K562 (cell line): ENCODE measurements around the gene PLK4. TPM values are rescaled to one million over a fixed set of nuclear protein-coding genes. Genes with fewer than 3 reads are reported as not detected.

Source experiments
- ATAC-seq: fragments of 200-7000 bp; cut with Tn5 transposase; 3 replicates; pipeline ENCODE4 v1.9.1; 2020; ENCODE audit warnings: moderate library complexity
- BruUV-seq: library from RNA; stranded (reverse); fragments of 400-500 nt; replicated peaks from 2 replicates; lab custom pipeline; 2021; lab: Mats Ljungman, UMichigan
- CTCF ChIA-PET: fragments of 300-600 bp; formaldehyde crosslinking; extraction: SDS; loops from one replicate; lab custom pipeline; 2021; ENCODE audit warnings: low intra/inter-chr PET ratio; lab: Yijun Ruan, JAX
- POLR2A ChIA-PET: fragments of 300-600, 350-650 bp; sonication (Branson Sonifier 250); formaldehyde crosslinking; extraction: SDS; loops from one replicate; lab custom pipeline; 2021; ENCODE audit warnings: antibody characterized with exemption, inconsistent platforms; lab: Yijun Ruan, JAX
- DNase-seq, 4 experiments: peaks; one replicate each; pipeline versions ENCODE4 v3.0.0 to v3.0.0-alpha.2; 2011 to 2018; ENCODE audit warnings: low spot score in 3 of 4, mixed read lengths in 3 of 4; ENCODE audit errors: extremely low read depth in 1 of 4
- FAIRE-seq: peaks from 2 replicates; lab custom pipeline; 2011; peaks lifted over from hg19 to GRCh38; lab: Jason Lieb, UNC
- H2AFZ ChIP-seq: 2 replicates; pipeline ENCODE4 v1.6.0; 2011; ENCODE audit warnings: low read depth, low read length, control low read depth, inconsistent platforms
- H3K27ac ChIP-seq: fragments of 200-600 bp; 3 replicates; pipeline ENCODE4 v1.8.0; 2011; ENCODE audit warnings: low read depth, mild to moderate bottlenecking, control low read depth, inconsistent platforms, low read length, moderate library complexity, mixed read lengths; ENCODE audit errors: extremely low read depth
- H3K27me3 ChIP-seq, 2 experiments: fragments of 300-600 bp in 1 of 2; 2 replicates in 1 of 2; 3 replicates in 1 of 2; pipeline versions ENCODE4 v1.6.0 to v1.8.0; 2011; ENCODE audit warnings: inconsistent platforms in 2 of 2, low read length in 2 of 2, mild to moderate bottlenecking in 1 of 2, mixed read lengths in 1 of 2, moderate library complexity in 1 of 2; ENCODE audit not compliant: control insufficient read depth in 2 of 2, insufficient read depth in 2 of 2
- H3K36me3 ChIP-seq: fragments of 300-600 bp; 3 replicates; pipeline ENCODE4 v1.8.0; 2011; ENCODE audit warnings: mild to moderate bottlenecking, low read length, inconsistent platforms; ENCODE audit not compliant: control insufficient read depth, insufficient read depth
- H3K4me1 ChIP-seq, 2 experiments: fragments of 200-600 bp in 1 of 2; replicated peaks in 1 of 2; 2 replicates in 1 of 2; 3 replicates in 1 of 2; pipeline versions ENCODE4 v1.5.1 to v1.8.0; 2011; ENCODE audit warnings: inconsistent platforms in 2 of 2, low read length in 2 of 2, mild to moderate bottlenecking in 1 of 2, mixed read lengths in 1 of 2, moderate library complexity in 1 of 2; ENCODE audit not compliant: control insufficient read depth in 2 of 2, insufficient read depth in 2 of 2
- H3K4me2 ChIP-seq: 2 replicates; pipeline ENCODE4 v1.6.1; 2011; ENCODE audit warnings: low read length, control low read depth, inconsistent platforms, mixed read lengths; ENCODE audit not compliant: insufficient read depth
- H3K4me3 ChIP-seq: fragments of 200-600 bp; sonication (generic), shearing (Covaris generic); 2 replicates; pipeline ENCODE4 v1.5.1; 2016; ENCODE audit warnings: control low read depth, inconsistent platforms
- H3K79me2 ChIP-seq: fragments of 200-600 bp; 3 replicates; pipeline ENCODE4 v1.8.0; 2011; ENCODE audit warnings: low read length, inconsistent platforms; ENCODE audit not compliant: control insufficient read depth, insufficient read depth
- H3K9ac ChIP-seq, 2 experiments: 2 replicates each; pipeline versions ENCODE4 v1.6.0 to v1.6.1; 2011; ENCODE audit warnings: low read depth in 2 of 2, low read length in 2 of 2, control low read depth in 1 of 2, inconsistent platforms in 1 of 2, mild to moderate bottlenecking in 1 of 2, mixed read lengths in 1 of 2; ENCODE audit not compliant: insufficient read depth in 1 of 2
- H3K9me1 ChIP-seq: one replicate; pipeline ENCODE4 v1.6.0; 2011; ENCODE audit warnings: inconsistent platforms, mild to moderate bottlenecking, low read length, moderate library complexity; ENCODE audit not compliant: control insufficient read depth, insufficient read depth
- H3K9me3 ChIP-seq: replicated peaks from 2 replicates; pipeline ENCODE4 v1.5.1; 2011; ENCODE audit warnings: low read depth, low read length, inconsistent platforms; ENCODE audit not compliant: control insufficient read depth, insufficient read depth
- H4K20me1 ChIP-seq: replicated peaks from 2 replicates; pipeline ENCODE4 v1.6.1; 2011; ENCODE audit warnings: low read length, inconsistent platforms, mixed read lengths; ENCODE audit not compliant: control insufficient read depth, insufficient read depth
- CTBP1 ChIP-seq: fragments of 450-650 bp; IDR thresholded peaks from 2 replicates; pipeline ENCODE4 v1.6.1; 2016; ENCODE audit warnings: borderline replicate concordance
- DMBX1 ChIP-seq: fragments of 250-450 bp; sonication (Bioruptor Pico); IDR thresholded peaks from 2 replicates; pipeline ENCODE4 v1.8.0; 2022; ENCODE audit warnings: inconsistent platforms, mild to moderate bottlenecking, moderate library complexity, borderline replicate concordance
- E2F1 ChIP-seq: sonication (generic); formaldehyde crosslinking; IDR thresholded peaks from 2 replicates; pipeline ENCODE4 v1.8.1; 2023; ENCODE audit warnings: mild to moderate bottlenecking, missing genetic modification reagents, moderate library complexity
- JUNB ChIP-seq: fragments of 450-650 bp; formaldehyde crosslinking; conservative IDR thresholded peaks from 2 replicates; pipeline ENCODE4 v1.4.0; 2020; ENCODE audit warnings: mild to moderate bottlenecking
- JUND ChIP-seq, 2 experiments: IDR thresholded peaks; 2 replicates in 1 of 2; 3 replicates in 1 of 2; pipeline ENCODE4 v1.6.1; 2011; ENCODE audit warnings: borderline replicate concordance in 2 of 2, low read depth in 2 of 2, low read length in 2 of 2, improper control_type of control experiment in 1 of 2, missing biosample characterization in 1 of 2, missing genetic modification characterization in 1 of 2, missing genetic modification reagents in 1 of 2
- KAT7 ChIP-seq: sonication (generic); formaldehyde crosslinking; IDR thresholded peaks from 2 replicates; pipeline ENCODE4 v1.8.0; 2022; ENCODE audit warnings: missing genetic modification reagents, mild to moderate bottlenecking, borderline replicate concordance
- KAT8 ChIP-seq: fragments of 450-650 bp; IDR thresholded peaks from 2 replicates; pipeline ENCODE4 v1.6.1; 2016; ENCODE audit warnings: low read depth, mild to moderate bottlenecking
- MXI1 ChIP-seq: IDR thresholded peaks from 2 replicates; pipeline ENCODE4 v1.6.1; 2011; ENCODE audit warnings: low read depth, mild to moderate bottlenecking, improper control_type of control experiment, low read length
- STAT5B ChIP-seq: fragments of 250-450 bp; sonication (Bioruptor Pico); IDR thresholded peaks from 2 replicates; pipeline ENCODE4 v1.8.0; 2021; ENCODE audit warnings: mild to moderate bottlenecking, inconsistent platforms
- YY1 ChIP-seq, 3 experiments: IDR thresholded peaks; 2 replicates each; pipeline ENCODE4 v1.6.1; 2011; ENCODE audit warnings: low read length in 2 of 3, mild to moderate bottlenecking in 2 of 3, moderate library complexity in 2 of 3, borderline replicate concordance in 1 of 3, control low read depth in 1 of 3, low read depth in 1 of 3; ENCODE audit not compliant: insufficient read depth in 3 of 3, insufficient replicate concordance in 2 of 3, control insufficient read depth in 1 of 3, insufficient read length in 1 of 3; ENCODE audit errors: extremely low read depth in 1 of 3
- ZNF311 ChIP-seq: fragments of 250-450 bp; sonication (Bioruptor Pico); IDR thresholded peaks from 2 replicates; pipeline ENCODE4 v1.4.0; 2020; ENCODE audit warnings: mild to moderate bottlenecking, moderate library complexity
- in situ Hi-C: fragments of 300-500 bp; cut with MboI; formaldehyde crosslinking; loops from 4 replicates; pipeline ENCODE4 v1.15.0; 2018; ENCODE audit warnings: inconsistent platforms, mixed read lengths
- intact Hi-C: fragments of 100-400 bp; cut with micrococcal nuclease; formaldehyde crosslinking; loops from 2 replicates; pipeline ENCODE4 v1.14.2; 2022
- polyA plus RNA-seq, 8 experiments: library from polyadenylated mRNA; depleted of rRNA in 4 of 8; stranded (reverse) in 5 of 8; unstranded in 3 of 8; fragments of >200 nt; fragmentation: Nextera tagmentation in 2 of 8; fragmentation: Illumina TruSeq in 1 of 8; extraction: Ambion mirVana in 2 of 8; extraction: Trizol in 1 of 8; gene quantifications; 2 replicates each; pipeline versions ENCODE4 v1.2.1 to v1.2.3, GENCODE V29; 2011 to 2014; ENCODE audit warnings: inconsistent platforms in 1 of 8, missing spikeins in 1 of 8
- total RNA-seq, 7 experiments: library from RNA; depleted of rRNA in 6 of 7; stranded (reverse); fragments of >200 nt in 6 of 7; fragmentation: Illumina TruSeq in 2 of 7; extraction: Trizol in 2 of 7; gene quantifications; 2 replicates each; pipeline versions ENCODE4 v1.2.1 to v1.2.3, GENCODE V29; 2011 to 2021; ENCODE audit warnings: low replicate concordance in 1 of 7

The PLK4 gene
- total and polyA plus RNA-seq, 9 of the 15 experiments (the other 6 are each of a cell fraction or from before 2014, with no cell fraction given) = 16.2 to 95.3 (median 54.3) TPM

- TF ChIP-seq JUND (IDR thresholded peaks at IDR 0.05; ENCODE audit: borderline replicate concordance, low read depth, low read length) = no peak
- no peak for TF ChIP-seq JUND (tag; IDR thresholded peaks at IDR 0.05; ENCODE audit: borderline replicate concordance, low read depth, low read length)
- TF ChIP-seq CTBP1 = no peak
- TF ChIP-seq JUNB (CRISPR knock-in tag) = no peak
- TF ChIP-seq ZNF311 = no peak
- no peak for TF ChIP-seq KAT8
- TF ChIP-seq YY1 (IDR thresholded peaks at IDR 0.05; ENCODE audit: borderline replicate concordance in 1 of 3, control insufficient read depth in 1 of 3, extremely low read depth in 1 of 3, insufficient read depth in 3 of 3, insufficient read length in 1 of 3, insufficient replicate concordance in 2 of 3, low read depth in 1 of 3, low read length in 2 of 3) = no peak
Observed at GRCh38 chr4:127868196-127868595, 12.5 kb upstream of the PLK4 start (continued).

GRCh38 chr4:127870281-127870680 is 10.4 kb upstream of the PLK4 start:
- H3K9ac ChIP-seq = no peak overlapping the region
- H3K4me2 ChIP-seq = no peak overlapping the region
- no peaks in the 10 kb centered on the region for H3K79me2 ChIP-seq
- H3K9me3 ChIP-seq = no peaks in the 10 kb centered on the region
- peaks cover 7 to 9% of the 10 kb centered on the region in 2 experiments; a peak in 3 of 5 replicates for H3K4me1 ChIP-seq
- intact Hi-C loops = no loop called here
- ChIA-PET CTCF (no interaction called here), POLR2A (no interaction called here)
- H4K20me1 ChIP-seq = no peaks in the 10 kb centered on the region
- BruUV-seq = no TSS peak
- in situ Hi-C loops = no loop called here
- H3K36me3 ChIP-seq = no peaks in the 10 kb centered on the region
- DNase-seq (no peak), ATAC-seq (peak; percentile 45), FAIRE-seq (no peak)
- no peak overlapping the region for H3K27ac ChIP-seq
- no peaks in the 10 kb centered on the region for H3K27me3 ChIP-seq
- no peaks in the 10 kb centered on the region for H3K9me1 ChIP-seq
- no peak overlapping the region for H2AFZ ChIP-seq
- no peak overlapping the region for H3K4me3 ChIP-seq
- TF ChIP-seq E2F1 (CRISPR knock-in tag) (no peak), DMBX1 (CRISPR knock-in tag) (no peak), STAT5B (CRISPR knock-in tag) (no peak), MXI1 (no peak), KAT7 (CRISPR knock-in tag) (no peak)
